Endothelial cell (in vitro differentiated cells): ENCODE measurements around the gene NELFB. TPM values are rescaled to one million over a fixed set of nuclear protein-coding genes. Genes with fewer than 3 reads are reported as not detected.
"Not testable (repeated sequence)": the region's sequence is repeated elsewhere in the genome, so short reads cannot be mapped to it uniquely, and the experiment has no call there.

ENCODE experiments used
- DNase-seq: peaks from one replicate; pipeline ENCODE4 v3.0.0; 2021; ENCODE audit warnings: low spot score
- H3K27ac Mint-ChIP-seq: one replicate; pipeline ENCODE4 v1.8.0; 2021; ENCODE audit warnings: mixed read lengths, inconsistent platforms; ENCODE audit not compliant: unreplicated experiment
- H3K27me3 Mint-ChIP-seq: one replicate; pipeline ENCODE4 v1.8.0; 2021; ENCODE audit warnings: mild to moderate bottlenecking, moderate library complexity, mixed read lengths, inconsistent platforms; ENCODE audit not compliant: unreplicated experiment
- H3K36me3 Mint-ChIP-seq: one replicate; pipeline ENCODE4 v1.8.0; 2021; ENCODE audit warnings: mild to moderate bottlenecking, low read depth, mixed read lengths, inconsistent platforms; ENCODE audit not compliant: unreplicated experiment
- H3K4me1 Mint-ChIP-seq: one replicate; pipeline ENCODE4 v1.8.0; 2021; ENCODE audit warnings: mild to moderate bottlenecking, mixed read lengths, inconsistent platforms; ENCODE audit not compliant: unreplicated experiment
- H3K4me3 Mint-ChIP-seq: one replicate; pipeline ENCODE4 v1.8.0; 2021; ENCODE audit warnings: mild to moderate bottlenecking, mixed read lengths, inconsistent platforms; ENCODE audit not compliant: unreplicated experiment
- H3K9me3 Mint-ChIP-seq: one replicate; pipeline ENCODE4 v1.8.0; 2021; ENCODE audit warnings: mixed read lengths, inconsistent platforms; ENCODE audit not compliant: unreplicated experiment
- CTCF ChIP-seq: fragments of 200-600 bp; sonication (generic); IDR thresholded peaks from one replicate; pipeline ENCODE4 v1.5.0; 2021; ENCODE audit warnings: antibody characterized with exemption; ENCODE audit not compliant: unreplicated experiment
- total RNA-seq: library from RNA; stranded (reverse); fragmentation: NEBNext Ultra II Directional; extraction: Animal tissue kit (Norgen Biotek cat#: 25700); gene quantifications from one replicate; pipeline ENCODE4 v1.2.1, GENCODE V29; 2021; ENCODE audit not compliant: unreplicated experiment

The NELFB gene
- total RNA-seq, 1 donor from 2014 or later = 65.6 TPM

- Mint-ChIP-seq H3K9me3 (no peaks in the 10 kb centered on the region), H3K27me3 (peaks cover 18% of the 10 kb centered on the region), H3K27ac (no peak overlapping the region), H3K4me1 (peaks cover 27% of the 10 kb centered on the region), H3K36me3 (peaks cover 11% of the 10 kb centered on the region), H3K4me3 (no peak overlapping the region)
- DNase-seq = peak; percentile 46
- TF ChIP-seq CTCF = no peak
Observed at GRCh38 chr9:137240318-137240840, 14.7 kb upstream of the NELFB start.

- H3K4me1 Mint-ChIP-seq = peaks cover 27% of the 10 kb centered on the region
- peak; percentile 97 for DNase-seq
- H3K9me3 Mint-ChIP-seq = no peaks in the 10 kb centered on the region
- peak within 1 kb of the TSS; percentile 90 for H3K27ac Mint-ChIP-seq
- H3K4me3 Mint-ChIP-seq = peak within 1 kb of the TSS; percentile 97
- peaks cover 11% of the 10 kb centered on the region for H3K36me3 Mint-ChIP-seq
- peaks cover 18% of the 10 kb centered on the region for H3K27me3 Mint-ChIP-seq
- TF ChIP-seq CTCF = no peak
Observed at GRCh38 chr9:137240841-137241489, 14.2 kb upstream of the NELFB start, which contains the start of gene TUBB4B. Gene TUBB4B (plus strand): TSS chr9:137241287. CDS start chr9:137241361, 74 bp downstream.

GRCh38 chr9:137241490-137242268 is 13.4 kb upstream of the NELFB start:
- DNase-seq = no peak
- H3K9me3 Mint-ChIP-seq = no peaks in the 10 kb centered on the region
- TF ChIP-seq CTCF = no peak
- no peak overlapping the region for H3K27ac Mint-ChIP-seq
- H3K36me3 Mint-ChIP-seq = peaks cover 11% of the 10 kb centered on the region
- peak overlapping the region; percentile 92 for H3K4me3 Mint-ChIP-seq
- peaks cover 27% of the 10 kb centered on the region for H3K4me1 Mint-ChIP-seq
- peaks cover 18% of the 10 kb centered on the region for H3K27me3 Mint-ChIP-seq

- no peak for TF ChIP-seq CTCF
Observed at GRCh38 chr9:137242269-137243203, 12.6 kb upstream of the NELFB start.

GRCh38 chr9:137243266-137243625 is 11.9 kb upstream of the NELFB start:
- H3K36me3 Mint-ChIP-seq = peaks cover 11% of the 10 kb centered on the region
- H3K4me3 Mint-ChIP-seq, DNase-seq, H3K27ac Mint-ChIP-seq, H3K9me3 Mint-ChIP-seq: not testable (repeated sequence)
- H3K27me3 Mint-ChIP-seq = peaks cover 16% of the 10 kb centered on the region
- peaks cover 27% of the 10 kb centered on the region for H3K4me1 Mint-ChIP-seq

More at GRCh38 chr9:137242269-137243203, 12.6 kb upstream of the NELFB start:
- peak overlapping the region; percentile 92 for H3K4me3 Mint-ChIP-seq
- H3K27me3 Mint-ChIP-seq = peaks cover 18% of the 10 kb centered on the region
- H3K27ac Mint-ChIP-seq = peak overlapping the region; percentile 13
- no peak for DNase-seq
- H3K4me1 Mint-ChIP-seq = peaks cover 27% of the 10 kb centered on the region
- H3K9me3 Mint-ChIP-seq = no peaks in the 10 kb centered on the region
- H3K36me3 Mint-ChIP-seq = peaks cover 11% of the 10 kb centered on the region
